Neuronal stem cell (in vitro differentiated cells): ENCODE measurements around the gene AFAP1.

Source experiments
- DNase-seq: peaks from one replicate; pipeline ENCODE4 v3.0.0-alpha.2; 2013; ENCODE audit warnings: low spot score
- H2AFZ ChIP-seq: one replicate; pipeline ENCODE4 v1.6.1; 2013; ENCODE audit warnings: mild to moderate bottlenecking, low read length, inconsistent platforms
- H2AK5ac ChIP-seq: 2 replicates; pipeline ENCODE4 v1.6.1; 2013; ENCODE audit warnings: low read depth, mild to moderate bottlenecking, inconsistent platforms, low read length, moderate library complexity, mixed read lengths
- H2BK120ac ChIP-seq: 2 replicates; pipeline ENCODE4 v1.6.1; 2013; ENCODE audit warnings: low read depth, mild to moderate bottlenecking, inconsistent platforms, low read length, moderate library complexity, mixed read lengths
- H2BK12ac ChIP-seq: one replicate; pipeline ENCODE4 v1.6.1; 2013; ENCODE audit warnings: low read length, inconsistent platforms
- H2BK15ac ChIP-seq: 2 replicates; pipeline ENCODE4 v1.6.1; 2013; ENCODE audit warnings: mild to moderate bottlenecking, low read length, inconsistent platforms, mixed read lengths
- H2BK5ac ChIP-seq: one replicate; pipeline ENCODE4 v1.6.1; 2013; ENCODE audit warnings: inconsistent platforms, mild to moderate bottlenecking, low read length, moderate library complexity
- H3K14ac ChIP-seq: one replicate; pipeline ENCODE4 v1.6.1; 2013; ENCODE audit warnings: low read length, inconsistent platforms
- H3K18ac ChIP-seq: 2 replicates; pipeline ENCODE4 v1.6.1; 2013; ENCODE audit warnings: low read length, inconsistent platforms
- H3K23ac ChIP-seq: 2 replicates; pipeline ENCODE4 v1.6.1; 2013; ENCODE audit warnings: low read depth, mild to moderate bottlenecking, mixed read lengths, low read length, inconsistent platforms; ENCODE audit not compliant: poor library complexity
- H3K27ac ChIP-seq: replicated peaks from 3 replicates; pipeline ENCODE4 v1.5.1; 2013; ENCODE audit warnings: low read length, inconsistent platforms
- H3K27me3 ChIP-seq, 3 experiments: 2 replicates each; pipeline ENCODE4 v1.6.1; 2013; ENCODE audit warnings: low read length in 3 of 3, mild to moderate bottlenecking in 2 of 3, inconsistent platforms in 1 of 3, low read depth in 1 of 3, mixed read lengths in 1 of 3, moderate library complexity in 1 of 3; ENCODE audit not compliant: control insufficient read depth in 3 of 3, insufficient read depth in 3 of 3
- H3K36me3 ChIP-seq, 2 donors: replicated peaks in 1 of 2; 2 replicates each; pipeline ENCODE4 v1.6.1; 2013; ENCODE audit warnings: low read length in 2 of 2; ENCODE audit not compliant: control insufficient read depth in 2 of 2, insufficient read depth in 2 of 2
- H3K4ac ChIP-seq: 2 replicates; pipeline ENCODE4 v1.6.1; 2013; ENCODE audit warnings: inconsistent platforms, mild to moderate bottlenecking, low read length, moderate library complexity
- H3K4me1 ChIP-seq, 2 donors: 1 replicate in 1 of 2; 2 replicates in 1 of 2; pipeline ENCODE4 v1.6.1; 2013; ENCODE audit warnings: low read length in 2 of 2, low read depth in 1 of 2; ENCODE audit not compliant: control insufficient read depth in 2 of 2, insufficient read depth in 1 of 2
- H3K4me2 ChIP-seq: one replicate; pipeline ENCODE4 v1.6.1; 2013; ENCODE audit warnings: mild to moderate bottlenecking, low read length, inconsistent platforms; ENCODE audit not compliant: insufficient read depth, poor library complexity, severe bottlenecking
- H3K4me3 ChIP-seq, 2 donors: 2 replicates each; pipeline ENCODE4 v1.5.1; 2013; ENCODE audit warnings: low read length in 2 of 2, mild to moderate bottlenecking in 2 of 2, inconsistent platforms in 1 of 2, moderate library complexity in 1 of 2
- H3K79me1 ChIP-seq: one replicate; pipeline ENCODE4 v1.6.1; 2013; ENCODE audit warnings: low read depth, mild to moderate bottlenecking, inconsistent platforms, low read length, moderate library complexity
- H3K9ac ChIP-seq: one replicate; pipeline ENCODE4 v1.6.1; 2013; ENCODE audit warnings: mild to moderate bottlenecking, low read depth, low read length, inconsistent platforms; ENCODE audit not compliant: poor library complexity
- H3K9me3 ChIP-seq, 2 donors: replicated peaks in 1 of 2; 2 replicates each; pipeline versions ENCODE3 to v1.6.1; 2013; ENCODE audit warnings: low read length in 2 of 2, mild to moderate bottlenecking in 2 of 2, inconsistent platforms in 1 of 2, low read depth in 1 of 2, mixed read lengths in 1 of 2, moderate library complexity in 1 of 2; ENCODE audit not compliant: control insufficient read depth in 2 of 2, insufficient read depth in 1 of 2
- H4K8ac ChIP-seq: one replicate; pipeline ENCODE4 v1.6.1; 2013; ENCODE audit warnings: low read depth, mild to moderate bottlenecking, inconsistent platforms, low read length, moderate library complexity
- H4K91ac ChIP-seq: one replicate; pipeline ENCODE4 v1.6.1; 2013; ENCODE audit warnings: low read length, low read depth, mild to moderate bottlenecking, inconsistent platforms; ENCODE audit not compliant: poor library complexity
- WGBS, 2 donors: extraction: QIAGEN DNeasy Blood & Tissue Kit; methylation state at CpG; one replicate each; pipeline ENCODE4 v1.1.7; 2013; ENCODE audit warnings: missing lambda C conversion rate in 2 of 2, mixed read lengths in 1 of 2; ENCODE audit not compliant: insufficient read length in 2 of 2, insufficient replicate concordance in 1 of 2; ENCODE audit errors: extremely low coverage in 2 of 2; 5-methylcytosine and 5-hydroxymethylcytosine counted together

Gene AFAP1

GRCh38 chr4:7985891-7986441 lies 46.3 kb upstream of the AFAP1 start:
- Histone ChIP-seq H3K36me3 (no peaks in the 10 kb centered on the region), H2BK120ac (no peak overlapping the region), H3K18ac (no peak overlapping the region), H2BK12ac (no peak overlapping the region), H2BK5ac (no peak overlapping the region), H3K14ac (peak overlapping the region; percentile 61), H3K27ac (no peak overlapping the region), H2BK15ac (no peak overlapping the region), H3K9me3 (peaks cover 0 to 2% of the 10 kb centered on the region in 2 donors), H3K23ac (no peak overlapping the region), H4K8ac (no peak overlapping the region), H3K9ac (peak overlapping the region; percentile 25), H3K4ac (no peak overlapping the region), H3K4me3 (no peak overlapping the region), H3K4me2 (no peak overlapping the region), H3K79me1 (no peaks in the 10 kb centered on the region), H3K27me3 (peaks cover 0 to 12% (median 2%) of the 10 kb centered on the region in 3 experiments), H2AK5ac (peak overlapping the region; percentile 49), H2AFZ (peak overlapping the region; percentile 73), H3K4me1 (peaks cover 0 to 6% of the 10 kb centered on the region in 2 donors), H4K91ac (no peak overlapping the region)
- WGBS, 2 donors = no CpG with 5 or more reads among the region's 21 CpGs
- no peak for DNase-seq

GRCh38 chr4:7985072-7985471 lies 45.4 kb upstream of the AFAP1 start:
- Histone ChIP-seq H3K4me3 (no peak overlapping the region), H3K9ac (no peak overlapping the region), H3K79me1 (no peaks in the 10 kb centered on the region), H3K14ac (no peak overlapping the region), H3K18ac (no peak overlapping the region), H2BK120ac (no peak overlapping the region), H2BK15ac (peak overlapping the region; percentile 92), H4K8ac (no peak overlapping the region), H2AFZ (no peak overlapping the region), H3K4me1 (peaks cover 0 to 6% of the 10 kb centered on the region in 2 donors), H3K27me3 (peaks cover 0 to 8% (median 2%) of the 10 kb centered on the region in 3 experiments), H2BK5ac (peak overlapping the region; percentile 60), H2BK12ac (peak overlapping the region; percentile 86), H4K91ac (no peak overlapping the region), H3K4ac (peak overlapping the region; percentile 17), H2AK5ac (peak overlapping the region; percentile 40), H3K9me3 (peaks cover 0 to 2% of the 10 kb centered on the region in 2 donors), H3K27ac (no peak overlapping the region), H3K23ac (no peak overlapping the region), H3K36me3 (no peaks in the 10 kb centered on the region), H3K4me2 (no peak overlapping the region)
- no CpG with 5 or more reads among the region's 12 CpGs for WGBS, 2 donors
- no peak for DNase-seq

DNA sequence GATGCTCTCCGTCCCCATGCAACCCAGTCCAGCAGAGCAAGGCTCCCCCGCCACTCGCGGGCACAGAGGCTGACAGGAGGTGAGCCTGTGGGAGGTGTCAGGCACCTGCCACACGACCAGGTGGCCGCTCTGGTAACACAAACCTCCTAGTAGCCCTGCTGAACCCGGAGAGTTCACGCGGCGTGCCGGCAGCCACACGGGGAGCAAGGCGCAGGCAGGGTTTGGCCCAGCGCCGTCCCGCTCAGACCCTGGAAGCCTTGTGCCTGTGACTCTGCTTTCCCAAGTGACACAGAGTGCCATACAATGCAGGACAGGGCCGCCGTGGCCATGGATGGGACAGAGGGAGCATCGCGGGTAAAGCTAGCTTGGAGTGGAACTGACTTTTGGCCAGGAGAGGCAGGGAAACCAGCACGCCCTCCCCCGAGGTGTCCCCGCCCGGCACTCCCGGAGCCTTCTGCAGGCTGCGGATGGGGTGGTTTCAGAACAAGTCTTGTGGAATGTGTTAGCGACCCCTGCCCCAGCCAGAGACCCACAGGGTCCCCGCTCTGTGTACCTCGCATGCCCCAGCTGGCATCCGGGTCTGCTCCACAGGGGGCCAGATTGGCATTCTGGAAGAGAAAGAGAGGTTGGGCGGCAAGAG lies 44.7 kb upstream of the AFAP1 start:
- Histone ChIP-seq H2AK5ac (peak overlapping the region; percentile 74), H3K36me3 (no peaks in the 10 kb centered on the region), H2BK5ac (peak overlapping the region; percentile 60), H3K4me1 (peaks cover 0 to 6% of the 10 kb centered on the region in 2 donors), H2BK15ac (peak overlapping the region; percentile 92), H3K4ac (peak overlapping the region; percentile 26), H3K79me1 (no peaks in the 10 kb centered on the region), H3K23ac (peak overlapping the region; percentile 34), H3K9me3 (no peaks in the 10 kb centered on the region), H2BK12ac (peak overlapping the region; percentile 86), H3K14ac (peak overlapping the region; percentile 83), H3K18ac (peak overlapping the region; percentile 78), H3K4me2 (no peak overlapping the region), H4K91ac (no peak overlapping the region), H3K27ac (no peak overlapping the region), H2BK120ac (no peak overlapping the region), H4K8ac (no peak overlapping the region), H2AFZ (no peak overlapping the region), H3K27me3 (peaks cover 0 to 12% (median 2%) of the 10 kb centered on the region in 3 experiments), H3K9ac (peak overlapping the region; percentile 66), H3K4me3 (no peak overlapping the region)
- no peak for DNase-seq
- WGBS, 2 donors = no CpG with 5 or more reads among the region's 31 CpGs

DNA sequence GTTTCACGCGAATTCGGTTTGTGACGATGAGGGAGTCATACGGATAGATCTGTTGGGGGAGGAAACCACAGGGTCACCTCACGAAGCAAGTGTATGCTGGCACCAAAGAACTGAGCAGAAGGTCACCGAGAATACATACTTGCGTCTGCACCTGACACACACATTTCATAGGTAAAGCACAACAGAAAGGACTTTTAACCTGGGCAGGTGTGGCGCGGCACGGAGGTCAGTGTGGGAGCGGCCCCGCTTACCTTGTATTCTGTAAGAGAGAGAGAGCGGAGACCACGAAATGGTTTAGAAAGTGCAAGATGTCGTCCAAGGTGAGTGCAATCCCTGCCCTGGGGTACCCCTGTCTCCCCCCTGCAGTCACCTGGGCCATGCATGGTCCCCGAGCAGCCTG lies 43.6 kb upstream of the AFAP1 start:
- Histone ChIP-seq H2BK15ac (peak overlapping the region; percentile 53), H3K9me3 (no peaks in the 10 kb centered on the region), H3K9ac (no peak overlapping the region), H3K14ac (no peak overlapping the region), H2AFZ (no peak overlapping the region), H3K27me3 (peaks cover 0 to 23% (median 2%) of the 10 kb centered on the region in 3 experiments), H3K4me1 (peaks cover 0 to 6% of the 10 kb centered on the region in 2 donors), H4K91ac (no peak overlapping the region), H3K36me3 (no peaks in the 10 kb centered on the region), H3K79me1 (no peaks in the 10 kb centered on the region), H3K4me2 (no peak overlapping the region), H3K23ac (no peak overlapping the region), H3K4ac (no peak overlapping the region), H2BK12ac (no peak overlapping the region), H2BK120ac (no peak overlapping the region), H3K4me3 (no peak overlapping the region), H3K27ac (no peak overlapping the region), H2AK5ac (peak overlapping the region; percentile 54), H2BK5ac (no peak overlapping the region), H3K18ac (peak overlapping the region; percentile 49), H4K8ac (peak overlapping the region; percentile 68)
- no CpG with 5 or more reads among the region's 17 CpGs for whole genome bisulfite sequencing, 2 donors
- DNase-seq = no peak
